Transverse colon (tissue), 4 donors: Measurements from ENCODE around the gene FAM20C. TPM values are rescaled to one million over a fixed set of nuclear protein-coding genes. Genes with fewer than 3 reads are reported as not detected.

ENCODE experiments used
- DNase-seq: peaks from one replicate; pipeline ENCODE4 v3.0.0-alpha.2; 2019
- H3K27ac ChIP-seq, 4 donors: fragments of 200-600 bp; sonication (generic); 2 replicates each; pipeline ENCODE4 v1.5.1; 2016 to 2018; ENCODE audit warnings: inconsistent platforms in 4 of 4
- H3K27me3 ChIP-seq: fragments of 200-600 bp; sonication (generic); 2 replicates; pipeline ENCODE4 v1.5.1; 2017; ENCODE audit warnings: inconsistent platforms
- H3K36me3 ChIP-seq, 4 donors: fragments of 200-600 bp; sonication (generic); 2 replicates each; pipeline ENCODE4 v1.5.1; 2017 to 2019; ENCODE audit warnings: inconsistent platforms in 4 of 4
- H3K4me1 ChIP-seq, 4 donors: fragments of 200-600 bp; sonication (generic); 2 replicates each; pipeline ENCODE4 v1.5.1; 2017 to 2020; ENCODE audit warnings: inconsistent platforms in 4 of 4
- H3K4me3 ChIP-seq, 4 donors: fragments of 200-600 bp; sonication (generic); 1 replicate in 1 of 4; 2 replicates in 3 of 4; pipeline versions ENCODE4 v1.5.1 to v1.6.1; 2017 to 2019; ENCODE audit warnings: inconsistent platforms in 4 of 4
- H3K9me3 ChIP-seq, 2 donors: fragments of 200-600 bp; sonication (generic); 2 replicates each; pipeline ENCODE4 v1.5.1; 2017 to 2019; ENCODE audit warnings: inconsistent platforms in 2 of 2
- EP300 ChIP-seq: sonication (generic); formaldehyde crosslinking; IDR thresholded peaks from one replicate; pipeline ENCODE4 v1.6.1; 2017; ENCODE audit warnings: antibody characterized with exemption, low read depth
- POLR2A ChIP-seq: fragments of 450-650 bp; IDR thresholded peaks from one replicate; pipeline ENCODE4 v1.6.1; 2016; ENCODE audit warnings: antibody characterized with exemption, mild to moderate bottlenecking, moderate library complexity
- POLR2AphosphoS5 ChIP-seq, 3 donors: sonication (generic); formaldehyde crosslinking; IDR thresholded peaks; one replicate each; pipeline ENCODE4 v1.6.1; 2016; ENCODE audit warnings: antibody characterized with exemption in 3 of 3
- WGBS, 2 donors: methylation state at CpG; one replicate each; pipeline ENCODE4 v1.1.5; 2018; ENCODE audit warnings: low coverage in 1 of 2; 5-methylcytosine and 5-hydroxymethylcytosine counted together
- in situ Hi-C, 4 donors: fragments of 200-750 bp; cut with MboI; loops; one replicate each; pipeline versions ENCODE4 v1.15.0 to v1.15.1; 2017; ENCODE audit warnings: low sequenced_read_pairs in 3 of 4, low pct_ligation_motif_present in 1 of 4, low pct_unique_long_range_greater_than_20kb in 1 of 4
- intact Hi-C: fragments of 100-400 bp; cut with DNase I; formaldehyde crosslinking; loops from one replicate; pipeline ENCODE4 v1.15.1; 2023; ENCODE audit warnings: low total_unique reads
- total RNA-seq, 4 donors: library from RNA; depleted of rRNA; stranded (reverse); fragments of >200 nt; gene quantifications; one replicate each; pipeline ENCODE4 v1.1.0, GENCODE V29; 2016
- TF ChIP-seq, protein P1 (sequence below), 5 experiments: fragments of 200-600 bp in 3 of 5; fragments of 450-650 bp in 2 of 5; sonication (generic) in 3 of 5; IDR thresholded peaks; 1 replicate in 2 of 5; 2 replicates in 3 of 5; pipeline ENCODE4 v1.5.1; 2016 to 2017; ENCODE audit warnings: antibody characterized with exemption in 5 of 5, inconsistent platforms in 3 of 5, mild to moderate bottlenecking in 2 of 5, moderate library complexity in 1 of 5

The FAM20C gene
- total RNA-seq, 4 donors from 2014 or later, result 10.5 to 62.3 (median 23.5) TPM

DNA sequence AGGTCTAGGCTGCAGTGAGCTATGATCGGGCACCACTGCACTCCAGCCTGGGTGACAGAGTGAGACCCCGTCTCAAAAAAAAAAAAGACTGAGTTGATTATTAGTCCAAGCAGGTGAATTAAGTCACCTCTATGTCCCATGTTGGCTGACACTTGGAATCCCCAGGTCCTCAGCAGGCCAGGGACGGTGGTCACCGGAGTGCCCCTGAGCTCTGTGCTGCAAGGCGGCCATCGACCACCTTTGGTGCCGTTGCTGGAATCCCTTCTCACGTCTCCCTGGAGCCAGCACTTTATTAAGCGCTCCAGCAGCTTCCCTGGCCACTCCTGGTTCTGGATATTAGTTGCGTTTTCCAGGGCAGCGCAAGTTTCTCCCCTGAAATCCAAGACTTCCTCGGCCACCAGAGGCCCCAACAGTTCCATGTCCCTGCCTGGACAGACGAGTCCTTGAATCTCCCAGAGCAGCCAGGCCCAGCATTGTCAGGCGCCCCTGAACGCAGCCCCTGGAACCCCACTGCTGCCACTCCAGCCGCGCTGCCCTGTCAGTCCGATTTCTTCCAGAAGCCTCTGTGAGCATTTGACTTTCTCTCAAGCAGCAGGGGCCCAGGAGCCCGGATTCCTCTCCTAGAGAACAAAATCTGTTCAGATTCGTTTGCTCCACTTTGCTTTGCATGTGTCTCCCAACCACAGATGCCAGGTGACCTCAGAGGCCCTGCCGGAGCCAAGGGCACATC lies 59.2 kb downstream of the FAM20C start:
- no peaks in the 10 kb centered on the region for H3K27me3 ChIP-seq
- in situ Hi-C loops, result no loop called here
- H3K36me3 ChIP-seq, result peaks cover 0 to 8% (median 2%) of the 10 kb centered on the region in 4 donors
- TF ChIP-seq, protein P1, sequence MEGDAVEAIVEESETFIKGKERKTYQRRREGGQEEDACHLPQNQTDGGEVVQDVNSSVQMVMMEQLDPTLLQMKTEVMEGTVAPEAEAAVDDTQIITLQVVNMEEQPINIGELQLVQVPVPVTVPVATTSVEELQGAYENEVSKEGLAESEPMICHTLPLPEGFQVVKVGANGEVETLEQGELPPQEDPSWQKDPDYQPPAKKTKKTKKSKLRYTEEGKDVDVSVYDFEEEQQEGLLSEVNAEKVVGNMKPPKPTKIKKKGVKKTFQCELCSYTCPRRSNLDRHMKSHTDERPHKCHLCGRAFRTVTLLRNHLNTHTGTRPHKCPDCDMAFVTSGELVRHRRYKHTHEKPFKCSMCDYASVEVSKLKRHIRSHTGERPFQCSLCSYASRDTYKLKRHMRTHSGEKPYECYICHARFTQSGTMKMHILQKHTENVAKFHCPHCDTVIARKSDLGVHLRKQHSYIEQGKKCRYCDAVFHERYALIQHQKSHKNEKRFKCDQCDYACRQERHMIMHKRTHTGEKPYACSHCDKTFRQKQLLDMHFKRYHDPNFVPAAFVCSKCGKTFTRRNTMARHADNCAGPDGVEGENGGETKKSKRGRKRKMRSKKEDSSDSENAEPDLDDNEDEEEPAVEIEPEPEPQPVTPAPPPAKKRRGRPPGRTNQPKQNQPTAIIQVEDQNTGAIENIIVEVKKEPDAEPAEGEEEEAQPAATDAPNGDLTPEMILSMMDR (IDR thresholded peaks at IDR 0.05), result no peak
- TF ChIP-seq POLR2AphosphoS5 (IDR thresholded peaks at IDR 0.05) (no peak), POLR2A (no peak), EP300 (no peak)
- H3K4me3 ChIP-seq, result no peak overlapping the region
- DNase-seq, result no peak
- H3K27ac ChIP-seq, result no peak overlapping the region
- intact Hi-C loops, result no loop called here
- H3K9me3 ChIP-seq, result no peaks in the 10 kb centered on the region
- 88% methylated on average over 21 of the region's 21 CpGs; no CpG with 5 or more reads in 1 of the 2 donors for WGBS, 2 donors
- no peaks in the 10 kb centered on the region for H3K4me1 ChIP-seq

DNA sequence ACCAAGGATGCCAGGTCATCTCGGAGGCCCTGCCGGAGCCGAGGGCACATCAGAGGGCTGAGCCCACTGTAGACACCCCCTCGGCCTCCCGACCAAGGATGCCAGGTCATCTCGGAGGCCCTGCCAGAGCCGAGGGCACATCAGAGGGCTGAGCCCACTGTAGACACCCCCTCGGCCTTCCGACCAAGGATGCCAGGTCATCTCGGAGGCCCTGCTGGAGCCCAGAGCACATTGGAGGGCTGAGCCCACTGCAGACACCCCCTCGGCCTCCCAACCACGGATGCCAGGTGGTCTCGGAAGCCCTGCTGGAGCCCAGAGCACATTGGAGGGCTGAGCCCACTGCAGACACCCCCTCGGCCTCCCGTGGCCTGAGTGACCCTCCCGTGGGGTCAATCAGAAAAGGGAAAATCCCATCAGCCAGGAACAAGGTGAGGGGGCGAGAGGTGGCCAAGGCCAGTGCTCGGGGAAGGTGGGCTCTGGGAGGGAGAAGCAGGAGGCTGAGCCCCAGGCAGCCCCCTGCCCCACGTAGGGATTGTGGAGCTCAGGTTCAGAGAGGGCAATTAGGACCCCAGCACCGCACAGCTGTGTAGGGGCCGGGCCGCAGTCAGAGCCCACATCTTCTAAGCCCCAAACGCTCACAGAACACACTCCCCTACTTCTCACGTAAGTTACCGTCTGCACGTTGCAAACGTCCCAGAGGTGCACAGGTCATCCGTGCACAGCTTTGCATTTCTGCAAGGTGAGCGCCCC lies 60.0 kb downstream of the FAM20C start:
- intact Hi-C loops, result no loop called here

DNA sequence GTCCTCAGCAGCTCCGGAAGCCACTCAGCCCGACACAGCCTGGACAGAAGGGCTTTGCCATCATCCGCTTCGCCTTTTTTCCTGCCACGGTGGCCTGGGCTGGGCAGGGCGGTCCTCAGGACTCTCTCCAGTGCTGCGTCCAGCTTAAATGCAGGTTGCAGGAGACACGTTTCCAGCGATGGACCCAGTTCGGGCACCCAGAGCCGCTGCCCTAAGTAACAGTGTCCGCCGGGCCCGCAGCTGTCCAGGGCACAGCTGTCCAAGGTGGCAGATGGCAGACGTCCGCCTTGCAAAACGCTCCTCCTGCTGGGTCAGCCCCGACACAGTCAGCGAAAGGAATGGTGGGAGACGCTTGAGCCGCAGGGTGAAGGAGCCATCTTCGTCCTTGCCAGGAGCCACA lies 60.6 kb downstream of the FAM20C start:
- peaks cover 0 to 11% (median 4%) of the 10 kb centered on the region in 4 donors for H3K36me3 ChIP-seq
- no peak for DNase-seq
- H3K4me3 ChIP-seq, result no peak overlapping the region
- no peaks in the 10 kb centered on the region for H3K9me3 ChIP-seq
- H3K4me1 ChIP-seq, result no peaks in the 10 kb centered on the region
- WGBS, 2 donors, result 89 to 92% methylated on average over 5 to 22 of the region's 22 CpGs
- no peaks in the 10 kb centered on the region for H3K27me3 ChIP-seq
- in situ Hi-C loops (no loop called here), intact Hi-C loops (no loop called here)
- H3K27ac ChIP-seq, result no peak overlapping the region
- no peak for TF ChIP-seq EP300
- TF ChIP-seq, protein P1 (IDR thresholded peaks at IDR 0.05), result no peak
- no peak for TF ChIP-seq POLR2AphosphoS5 (IDR thresholded peaks at IDR 0.05)
- TF ChIP-seq POLR2A, result no peak

More for the DNA sequence above, 60.0 kb downstream of the FAM20C start:
- in situ Hi-C loops, result no loop called here
- H3K36me3 ChIP-seq, result peaks cover 0 to 11% (median 4%) of the 10 kb centered on the region in 4 donors
- no peaks in the 10 kb centered on the region for H3K27me3 ChIP-seq
- H3K4me3 ChIP-seq, result no peak overlapping the region
- H3K4me1 ChIP-seq, result no peaks in the 10 kb centered on the region
- no peak for DNase-seq
- no peak overlapping the region for H3K27ac ChIP-seq
- H3K9me3 ChIP-seq, result no peaks in the 10 kb centered on the region
- 73 to 84% methylated on average over 3 to 23 of the region's 29 CpGs for whole genome bisulfite sequencing, 2 donors
- TF ChIP-seq POLR2A, result no peak
- TF ChIP-seq, protein P1 (IDR thresholded peaks at IDR 0.05), result no peak
- TF ChIP-seq POLR2AphosphoS5 (IDR thresholded peaks at IDR 0.05), result no peak
- TF ChIP-seq EP300, result no peak

DNA sequence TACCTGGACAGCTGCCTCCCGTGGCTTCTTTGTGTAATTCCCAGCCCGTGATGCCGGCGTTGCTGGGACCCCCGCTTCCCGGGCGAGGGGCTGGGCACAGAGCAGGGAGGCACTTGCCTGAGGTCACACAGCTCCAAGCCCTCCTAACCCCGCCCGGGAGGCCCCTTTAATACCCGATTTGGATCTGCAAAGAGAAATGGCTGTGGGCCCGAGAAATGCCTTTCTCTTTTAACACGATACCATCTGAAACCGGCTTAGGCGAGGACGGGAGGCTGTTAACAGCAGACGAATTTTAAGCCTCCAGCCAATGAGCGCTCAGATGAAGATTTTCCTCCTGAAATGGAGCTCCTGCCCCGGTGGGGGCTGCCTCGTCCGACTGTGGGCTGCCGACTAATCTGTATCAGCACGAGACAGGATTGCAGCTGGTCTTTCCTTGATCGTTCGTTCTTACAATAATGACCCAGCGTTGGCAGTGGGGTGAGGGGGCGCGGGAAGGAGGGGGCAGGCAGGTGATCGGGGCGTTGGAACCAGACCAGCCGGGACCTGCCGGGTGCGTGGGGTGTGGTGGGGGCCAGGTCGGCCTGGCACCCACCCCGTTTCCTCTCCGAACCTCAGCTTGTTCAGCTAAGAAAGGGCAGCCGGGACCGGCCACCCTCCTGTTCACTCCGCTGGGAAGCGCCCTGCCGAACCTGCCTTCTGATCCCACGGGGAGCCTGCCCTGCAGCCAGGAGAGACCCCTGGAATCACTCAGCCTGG lies 61.4 kb downstream of the FAM20C start:
- Histone ChIP-seq H3K4me1 (no peaks in the 10 kb centered on the region), H3K36me3 (peaks cover 0 to 11% (median 3%) of the 10 kb centered on the region in 4 donors), H3K27me3 (no peaks in the 10 kb centered on the region), H3K9me3 (no peaks in the 10 kb centered on the region), H3K4me3 (no peak overlapping the region), H3K27ac (no peak overlapping the region)
- intact Hi-C loops, result no loop called here
- 91% methylated on average over 41 of the region's 41 CpGs; no CpG with 5 or more reads in 1 of the 2 donors for WGBS, 2 donors
- DNase-seq, result no peak
- TF ChIP-seq, protein P1 (IDR thresholded peaks at IDR 0.05), result no peak
- TF ChIP-seq POLR2AphosphoS5 (IDR thresholded peaks at IDR 0.05) (no peak), POLR2A (no peak), EP300 (no peak)
- in situ Hi-C loops, result no loop called here
